OCI-M2 (cell line): ENCODE data around the gene SHLD3.
"Not testable (repeated sequence)": the region's sequence is repeated elsewhere in the genome, so short reads cannot be mapped to it uniquely, and the experiment has no call there.

Experiments
- DNase-seq: peaks from one replicate; lab custom pipeline; 2025; ENCODE audit not compliant: unreplicated experiment; lab: John Stamatoyannopoulos, UW

The SHLD3 gene, protein sequence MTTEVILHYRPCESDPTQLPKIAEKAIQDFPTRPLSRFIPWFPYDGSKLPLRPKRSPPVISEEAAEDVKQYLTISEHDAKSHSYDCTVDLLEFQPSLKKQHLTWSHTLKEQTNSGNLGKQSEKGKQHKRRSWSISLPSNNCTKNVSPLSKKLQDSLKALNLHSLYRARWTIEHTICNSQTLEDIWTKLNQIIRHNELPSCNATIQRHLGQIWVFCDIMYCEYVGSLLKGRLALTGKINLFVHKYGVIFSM

DNA sequence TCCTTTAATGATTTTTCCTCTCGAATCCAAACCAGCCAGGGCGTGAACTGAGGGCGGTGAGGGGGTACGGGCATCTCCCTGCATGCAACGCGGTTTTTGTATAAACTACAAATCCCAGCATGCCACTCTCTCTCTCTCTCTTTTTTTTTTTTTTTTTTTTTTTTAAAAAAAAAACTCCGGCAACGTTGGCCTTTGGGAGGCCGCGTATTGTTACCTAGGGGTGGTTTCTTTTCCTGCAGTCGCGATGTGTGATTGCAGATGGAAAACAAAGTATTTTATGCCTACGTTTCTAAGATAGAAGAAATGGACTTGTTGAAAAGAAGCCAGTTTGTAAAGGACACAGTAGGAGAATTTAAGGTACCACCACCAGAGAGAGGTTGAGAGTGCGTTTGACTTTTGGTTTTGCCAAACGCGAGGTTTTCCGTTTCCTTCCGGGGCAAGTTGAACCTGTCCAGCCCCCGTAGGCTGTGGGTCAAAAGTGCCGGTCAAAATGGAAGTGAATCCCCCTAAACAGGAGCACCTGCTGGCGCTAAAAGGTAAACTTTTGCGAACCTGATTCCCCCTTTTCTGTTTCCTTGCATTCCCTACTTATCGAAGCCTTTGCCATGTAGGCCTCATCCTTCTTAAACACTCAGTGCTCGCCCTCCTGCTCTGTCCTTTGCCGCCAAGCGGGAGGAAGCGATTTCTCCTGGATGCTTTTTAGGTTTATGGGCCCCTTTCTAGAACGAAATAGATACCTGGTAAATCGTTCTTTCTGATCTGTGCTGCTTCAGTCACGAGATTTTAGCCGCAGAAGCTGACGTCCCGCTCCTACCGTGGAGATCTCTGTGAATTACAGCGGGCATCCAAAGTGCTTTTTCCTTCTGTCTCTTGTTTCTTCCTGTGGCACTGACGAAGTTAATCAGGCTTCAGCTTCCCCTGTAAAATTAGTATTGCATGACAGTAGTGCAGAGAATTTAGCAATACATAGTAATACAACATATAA, at the start of gene SHLD3, which contains the start of gene TRAPPC13:
TSS of gene SHLD3 (plus strand) at position 457 of the 985 bp plus-strand sequence. CDS start 4,561 bp downstream, outside the sequence.
TSS of gene TRAPPC13 (plus strand) at position 457 of the 985 bp plus-strand sequence. CDS start at position 491, 34 bp downstream.
- DNase-seq = peak; percentile 83

DNA sequence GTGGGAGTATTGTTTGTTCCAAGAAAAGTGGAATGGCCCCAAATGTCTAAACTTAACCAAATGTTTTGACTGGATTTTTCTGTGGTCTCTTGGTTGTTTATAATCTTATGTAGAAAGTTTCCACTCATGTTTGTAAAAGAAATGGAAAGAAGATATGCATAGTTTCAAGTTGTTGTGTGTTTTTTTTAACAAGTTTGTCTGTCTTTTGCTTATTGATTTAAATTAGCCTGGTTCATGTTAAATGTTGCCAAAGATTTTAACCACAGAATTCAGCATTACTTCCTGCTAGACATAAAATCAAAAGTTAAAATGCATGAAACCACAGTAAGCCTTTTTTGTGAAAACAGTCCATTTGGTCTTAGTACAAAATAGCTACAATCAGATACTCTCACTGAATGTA, 47.7 kb upstream of the SHLD3 start:
- DNase-seq = no peak

DNA sequence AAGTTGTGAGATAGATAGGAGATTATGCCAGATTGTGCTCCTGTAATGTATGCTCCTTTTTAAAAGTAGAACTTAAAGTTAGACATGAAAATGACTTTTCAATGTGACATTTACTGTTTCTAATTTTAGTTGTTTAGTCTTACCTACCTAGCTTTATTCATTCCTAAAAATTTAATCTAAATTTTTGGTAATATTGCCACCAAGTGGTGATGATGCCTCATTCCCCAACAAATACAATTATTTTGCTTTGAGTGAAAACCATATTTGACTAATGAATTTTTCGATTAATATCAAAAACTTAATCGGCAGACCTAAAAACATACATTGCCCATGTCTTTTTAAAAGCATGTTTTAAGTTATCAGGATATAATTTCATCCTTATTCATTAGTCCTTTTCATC, 36.1 kb upstream of the SHLD3 start:
- no peak for DNase-seq

DNA sequence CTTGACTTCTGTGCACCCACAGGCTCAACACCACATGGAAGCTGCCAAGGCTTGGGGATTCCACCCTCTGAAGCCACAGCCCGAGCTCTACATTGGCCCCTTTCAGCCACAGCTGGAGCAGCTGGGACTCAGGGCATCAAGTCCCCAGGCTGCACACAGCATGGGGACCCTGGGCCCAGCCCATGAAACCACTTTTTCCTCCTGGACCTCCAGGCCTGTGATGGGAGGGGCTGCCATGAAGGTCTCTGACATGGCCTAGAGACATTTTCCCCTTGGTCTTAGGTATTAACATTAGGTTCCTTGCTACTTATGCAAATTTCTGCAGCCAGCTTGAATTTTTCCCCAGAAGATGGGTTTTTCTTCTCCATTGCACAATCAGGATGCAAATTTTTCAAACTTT, 23.1 kb upstream of the SHLD3 start:
- not testable (repeated sequence) for DNase-seq

DNA sequence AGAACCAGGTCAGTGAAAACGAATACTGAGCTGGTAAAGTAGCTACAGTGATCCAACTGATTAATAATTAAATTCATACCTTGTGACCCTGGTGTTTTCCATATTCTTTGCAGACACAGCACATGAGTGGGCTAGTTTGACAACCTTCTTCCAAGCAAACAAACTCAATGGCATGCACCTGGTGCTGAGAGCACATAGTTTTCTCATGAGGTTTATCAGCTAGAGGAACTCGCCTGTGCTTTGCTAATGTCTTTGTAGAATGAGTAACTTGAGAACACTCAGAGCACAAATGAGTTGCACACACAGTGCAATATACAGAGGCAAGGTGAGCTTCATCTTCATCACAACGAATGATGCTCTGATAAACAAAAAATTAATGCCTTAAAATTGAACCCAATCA, 13.3 kb upstream of the SHLD3 start:
- no peak for DNase-seq

DNA sequence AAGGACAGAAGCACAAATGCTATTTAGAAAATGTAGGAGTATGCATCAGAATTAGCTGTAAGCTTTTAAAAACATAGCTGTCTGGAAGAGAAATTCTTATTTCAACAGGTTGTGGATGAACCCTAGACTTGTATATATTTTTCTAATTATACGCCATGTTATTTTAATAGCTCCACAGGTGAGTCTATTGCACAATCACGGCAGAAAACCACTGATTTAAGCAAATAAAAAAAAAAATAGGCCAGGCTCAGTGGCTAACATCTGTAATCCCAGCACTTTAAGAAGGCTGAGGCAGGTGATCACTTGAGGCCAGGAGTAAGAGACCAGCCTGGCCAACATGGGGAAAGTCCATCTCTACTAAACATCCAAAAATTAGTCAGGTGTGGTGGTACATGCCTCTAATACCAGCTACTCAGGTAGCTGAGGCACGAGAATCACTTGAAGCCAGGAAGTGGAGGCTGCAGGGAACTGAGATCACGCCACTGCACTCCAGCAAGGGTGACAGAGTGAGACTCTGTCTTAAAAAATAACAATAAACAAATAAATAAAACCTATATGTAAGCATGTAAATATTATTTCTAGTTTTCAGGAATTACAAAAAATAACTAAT, 12.4 kb upstream of the SHLD3 start:
- DNase-seq = no peak

DNA sequence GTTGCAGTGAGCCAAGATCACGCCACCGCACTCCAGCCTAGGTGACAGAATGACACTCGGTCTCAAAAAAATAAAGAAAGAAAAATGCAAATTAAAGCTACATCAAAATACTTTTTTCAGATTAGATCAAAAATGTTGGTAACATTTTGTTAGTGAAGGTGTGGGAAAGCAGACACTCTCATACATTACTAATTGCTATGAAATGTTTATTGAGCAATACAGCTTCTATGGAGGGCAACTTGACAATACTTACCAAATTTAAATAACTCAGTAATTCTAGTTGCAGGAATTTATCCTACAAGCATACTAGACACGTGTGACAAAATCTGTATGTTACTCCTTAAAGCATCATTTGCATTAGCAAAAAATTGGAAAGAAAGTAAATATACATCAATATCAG, 4.8 kb upstream of the SHLD3 start:
- no peak for DNase-seq

DNA sequence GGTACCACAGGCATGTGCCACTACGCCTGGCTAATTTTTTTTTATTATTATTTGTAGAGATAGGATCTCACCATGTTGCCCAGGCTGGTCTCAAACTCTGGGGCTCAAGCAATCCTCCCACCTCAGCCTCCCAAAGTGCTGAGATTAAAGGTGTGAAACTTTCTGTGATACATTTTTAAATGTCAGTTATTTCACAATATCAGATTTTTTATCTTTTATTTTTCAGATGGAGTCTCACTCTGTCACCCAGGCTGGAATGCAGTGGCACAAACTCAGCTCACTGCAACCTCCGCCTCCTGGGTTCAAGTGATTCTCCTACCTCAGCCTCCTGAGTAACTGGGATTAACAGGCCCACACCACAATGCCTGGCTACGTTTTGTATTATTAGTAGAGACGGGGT, 2.9 kb upstream of the SHLD3 start:
- DNase-seq = not testable (repeated sequence)

DNA sequence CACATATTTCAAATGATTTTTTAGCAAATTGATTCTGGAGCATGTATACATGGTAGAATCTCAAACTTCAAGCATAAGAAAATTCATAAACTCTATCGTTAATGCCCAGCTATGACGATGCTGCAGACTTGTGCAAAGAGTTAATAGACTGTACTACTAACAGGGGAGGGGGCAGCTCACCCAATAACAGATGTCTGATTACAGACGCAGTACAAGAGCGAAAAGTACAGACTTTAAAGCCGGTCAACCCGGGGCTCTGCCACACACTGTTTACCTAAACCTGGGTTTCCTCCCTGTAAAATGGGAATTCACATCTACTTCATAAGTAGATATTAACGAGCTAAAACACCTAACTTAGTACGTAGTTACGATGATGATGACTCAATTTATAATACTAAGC, 1.3 kb upstream of the SHLD3 start:
- no peak for DNase-seq

DNA sequence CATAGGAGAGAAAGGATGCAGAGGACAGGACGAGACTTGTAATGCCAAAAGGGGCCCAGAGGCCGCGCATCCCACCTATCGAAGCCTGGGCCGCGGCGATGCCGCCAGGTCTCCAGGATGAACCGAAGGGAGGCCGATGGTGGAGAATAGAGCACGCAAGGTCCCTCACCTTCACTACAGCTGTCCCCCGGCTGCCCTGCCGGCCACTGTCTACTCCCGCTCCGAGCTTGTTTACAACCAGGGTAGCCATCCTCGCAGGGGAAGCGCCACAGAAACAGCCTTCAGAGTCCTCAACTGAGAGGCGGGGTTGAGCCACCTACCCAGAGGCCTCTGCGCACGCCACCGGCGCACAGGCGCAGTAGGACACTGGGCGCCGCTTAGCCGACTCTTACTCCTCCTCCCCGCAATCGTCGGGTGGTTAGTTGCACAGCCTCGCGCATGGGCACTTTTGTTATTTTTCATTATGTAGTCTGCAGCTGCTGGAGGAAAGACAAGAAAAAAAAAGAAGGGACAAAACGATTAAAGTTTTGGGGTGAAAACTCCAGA, 729 bp upstream of the SHLD3 start, which contains the start of gene TRIM23:
TSS of gene TRIM23 (minus strand) at position 309 of the 546 bp plus-strand sequence. CDS start at position 250, 59 bp downstream.
- DNase-seq = peak; percentile 83

DNA sequence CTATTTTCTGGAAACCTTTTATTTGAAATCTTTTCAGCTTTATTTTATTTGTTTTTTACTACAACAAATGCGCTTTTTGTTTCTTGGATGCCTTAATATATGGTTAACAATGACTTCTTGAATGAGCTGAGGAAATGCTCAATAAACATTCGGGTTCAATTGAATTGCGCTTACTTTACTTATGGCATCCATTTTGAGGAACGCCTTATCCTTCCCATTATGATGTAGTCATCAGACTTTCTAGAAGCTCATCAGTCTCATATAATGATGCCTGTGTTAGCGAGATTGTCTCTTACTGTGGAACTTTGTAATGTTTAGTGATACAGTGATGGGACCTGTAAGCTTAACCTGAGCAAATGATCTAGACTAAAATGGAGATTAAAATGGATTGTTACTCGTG, 916 bp downstream of the SHLD3 start:
- DNase-seq = no peak

DNA sequence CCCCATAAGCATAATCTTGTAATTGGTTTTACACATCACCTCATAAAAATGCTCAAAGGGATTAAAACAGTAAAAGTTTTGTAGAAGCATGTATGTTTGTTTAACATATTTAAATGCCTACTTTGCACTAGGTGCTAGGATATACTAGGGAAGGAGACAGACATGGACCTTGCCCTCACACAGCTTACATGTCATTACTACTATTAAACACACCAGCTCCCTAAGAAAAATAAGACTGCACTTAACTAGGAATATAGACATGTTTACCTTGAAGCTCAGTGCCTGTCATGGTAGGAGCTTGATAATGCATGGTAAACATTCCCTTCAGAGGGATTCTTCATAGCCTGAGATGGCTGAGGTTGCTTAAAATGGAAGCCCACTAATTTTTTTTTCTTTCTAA, 6.2 kb downstream of the SHLD3 start:
- DNase-seq = no peak

DNA sequence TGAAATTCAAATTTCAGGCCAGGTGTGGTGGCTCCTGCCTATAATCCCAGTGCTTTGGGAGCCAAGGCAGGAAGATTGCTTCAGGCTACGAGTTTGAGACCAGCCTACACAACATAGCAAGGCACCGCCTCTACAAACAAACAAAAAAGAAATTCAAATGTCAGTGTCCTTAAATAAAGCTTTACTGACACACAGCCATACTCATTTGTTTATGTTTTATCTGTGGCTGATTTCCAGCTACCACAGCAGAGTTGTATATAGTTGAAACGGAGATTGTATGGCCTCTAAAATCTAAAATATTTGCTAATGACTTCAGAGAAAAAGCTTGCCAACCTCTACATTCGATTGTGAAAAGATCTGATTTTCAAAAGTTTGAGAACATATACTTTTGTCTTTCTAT, 15.4 kb downstream of the SHLD3 start:
- DNase-seq = no peak

DNA sequence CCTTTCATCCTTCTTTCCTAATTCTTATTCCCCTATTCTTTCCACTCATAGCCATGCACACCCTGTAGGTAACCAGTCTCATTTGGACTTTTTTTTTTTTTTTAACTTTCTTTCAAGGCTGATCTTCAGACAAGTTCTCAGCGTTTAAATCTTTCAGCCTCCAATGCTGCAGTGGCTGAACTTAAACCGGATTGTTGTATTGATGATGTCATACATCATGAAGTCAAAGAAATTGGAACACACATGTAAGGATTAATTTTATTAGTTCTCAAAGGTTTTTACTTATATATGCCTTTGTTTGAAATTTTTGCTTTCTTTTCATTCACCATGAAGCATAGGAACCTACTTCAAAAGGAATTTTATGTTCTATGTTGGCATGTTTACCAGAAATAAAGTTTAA, 22.1 kb downstream of the SHLD3 start:
- DNase-seq = no peak

DNA sequence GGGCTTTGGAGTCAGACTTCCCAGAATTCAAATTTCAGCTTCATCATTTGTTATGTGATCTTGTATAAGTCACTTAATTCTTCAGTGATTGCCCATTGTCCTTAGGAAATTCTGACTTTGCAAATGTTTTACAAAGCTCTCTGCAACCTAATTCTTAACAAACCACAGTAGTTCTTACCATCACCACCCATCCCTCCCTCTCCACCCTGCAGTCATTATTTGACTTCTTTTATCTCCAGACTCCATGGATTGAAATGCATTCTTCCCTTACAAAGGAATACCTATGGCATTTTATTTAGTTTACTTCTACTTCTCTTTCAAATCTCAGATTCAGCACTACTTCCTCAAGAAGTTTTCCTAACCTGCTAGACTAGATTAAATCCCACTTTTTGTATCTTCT, 23.1 kb downstream of the SHLD3 start:
- DNase-seq = no peak

DNA sequence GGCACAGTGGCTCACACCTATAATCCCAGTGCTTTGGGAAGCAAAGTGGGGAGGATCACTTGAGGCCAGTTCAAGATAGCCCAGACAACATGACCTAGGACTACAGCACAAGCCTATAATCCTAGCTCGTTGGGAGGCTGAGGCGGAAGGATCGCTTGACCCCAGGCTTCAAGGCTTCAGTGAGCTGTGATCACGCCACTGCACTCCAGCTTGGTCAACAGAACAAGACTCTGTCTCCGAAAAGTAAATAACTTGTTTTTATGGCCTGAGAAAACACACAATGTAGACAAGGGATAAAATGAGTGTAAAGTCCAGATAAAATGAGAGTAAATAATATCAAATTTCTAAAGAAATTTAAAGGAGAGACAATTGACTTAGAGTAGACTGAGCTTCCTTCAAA, 26.3 kb downstream of the SHLD3 start:
- DNase-seq = no peak

DNA sequence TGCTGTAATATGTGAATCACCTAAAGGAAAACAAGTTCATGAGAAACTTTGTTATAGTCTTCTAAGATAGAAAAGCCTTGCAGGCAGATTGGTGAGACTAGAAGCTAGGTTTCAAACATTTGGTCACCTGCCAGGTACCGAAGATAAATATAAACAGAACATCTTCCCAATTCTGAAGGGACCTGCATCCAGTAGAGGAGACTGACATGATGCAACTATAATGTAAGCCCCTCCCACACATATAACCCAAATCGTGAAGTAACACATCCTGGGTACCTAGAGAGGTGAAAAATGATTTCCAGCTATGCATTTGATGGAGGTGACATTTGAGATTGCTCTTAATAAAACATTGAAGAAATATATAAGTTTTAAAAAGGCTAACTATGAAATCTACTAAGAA, 29.9 kb downstream of the SHLD3 start:
- no peak for DNase-seq

DNA sequence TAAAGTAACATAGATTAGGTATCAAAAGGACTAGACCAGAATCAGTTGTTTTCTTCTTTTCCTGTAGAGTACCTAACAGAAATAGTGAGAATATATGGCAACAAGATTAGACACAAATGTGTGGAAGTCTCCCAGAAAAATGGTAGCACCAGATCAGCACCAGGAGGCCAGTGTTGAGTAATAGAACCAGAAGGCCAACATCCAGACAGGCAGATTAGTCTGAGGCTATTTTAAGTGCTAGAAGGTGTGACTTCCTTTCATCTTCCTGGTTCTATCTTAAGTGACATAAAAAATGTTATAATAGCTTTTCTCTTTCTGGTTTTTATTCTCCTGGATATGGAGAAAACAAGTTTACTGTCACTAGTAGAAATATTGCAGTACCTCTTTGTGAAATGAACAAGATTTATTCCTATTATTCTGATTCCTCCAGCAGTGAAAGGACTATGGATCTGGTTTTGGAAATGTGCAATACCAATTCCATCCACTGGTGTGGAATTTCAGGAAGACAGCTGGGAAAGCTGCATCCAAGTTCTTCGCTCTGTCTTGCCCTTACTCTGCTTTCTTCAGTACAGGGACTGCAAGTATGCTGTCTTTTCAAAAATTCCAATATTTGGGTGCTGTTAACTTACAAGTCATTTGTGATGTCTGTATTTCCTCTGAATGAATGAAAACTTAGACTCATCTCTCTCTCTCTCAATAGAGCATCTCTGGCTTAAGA, 39.1 kb downstream of the SHLD3 start:
- DNase-seq = no peak

DNA sequence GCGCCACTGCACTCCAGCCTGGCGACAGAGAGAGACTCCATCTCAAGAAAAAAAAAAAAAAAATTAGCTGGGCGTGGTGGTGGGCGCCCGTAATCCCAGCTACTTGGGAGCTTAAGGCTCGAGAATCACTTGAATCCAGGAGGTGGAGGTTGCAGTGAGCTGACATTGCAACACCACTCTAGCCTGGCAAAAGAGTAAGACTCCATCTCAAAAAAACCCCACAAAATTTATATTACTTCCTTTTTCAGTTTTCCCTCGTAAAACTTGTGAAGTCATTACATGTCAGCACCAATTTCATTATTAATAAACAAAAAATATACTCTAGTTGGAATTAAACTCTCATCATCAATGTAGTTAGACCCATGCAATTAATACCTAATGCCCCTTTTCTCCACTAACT, 43.9 kb downstream of the SHLD3 start:
- no peak for DNase-seq

DNA sequence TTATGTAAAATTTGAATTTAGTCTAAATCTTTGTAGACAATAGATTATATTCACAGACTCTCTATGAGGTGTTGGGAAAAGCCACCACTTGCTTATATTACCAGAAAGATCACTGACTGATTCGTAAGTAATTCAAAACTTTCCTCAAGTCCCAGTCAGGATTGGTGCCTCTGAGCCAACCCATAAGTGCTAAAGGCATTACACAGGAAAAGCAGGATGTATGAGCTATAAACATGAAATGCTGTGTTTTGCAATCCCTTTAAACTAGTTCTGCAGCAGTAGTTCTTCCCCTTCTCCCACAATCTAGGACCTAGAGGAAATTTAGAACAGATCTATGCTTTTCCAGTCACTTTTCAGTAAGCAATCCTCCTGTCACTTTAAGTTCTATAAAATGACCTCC, 48.0 kb downstream of the SHLD3 start:
- no peak for DNase-seq

DNA sequence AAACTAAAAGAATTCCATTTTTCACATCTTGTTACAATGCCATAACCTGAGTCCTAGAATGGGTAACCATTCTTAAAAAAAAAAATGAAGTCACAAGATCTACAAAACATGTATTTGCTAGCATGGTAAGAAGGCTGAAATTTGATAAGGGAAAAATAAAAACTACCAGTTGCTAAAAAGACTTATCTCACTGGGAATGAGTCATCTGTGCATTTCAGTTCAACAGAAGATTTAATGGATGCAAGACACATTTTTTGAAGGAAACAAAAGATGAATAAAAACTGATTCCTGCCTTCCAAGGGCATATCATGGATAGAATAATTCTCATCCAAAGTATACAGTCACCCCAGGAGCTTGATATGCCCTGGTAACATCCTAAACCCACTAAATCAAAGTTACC, 49.9 kb downstream of the SHLD3 start:
- DNase-seq = no peak
